Measurements from ENCODE around the gene CMIP. TPM values are rescaled to one million over a fixed set of nuclear protein-coding genes. Genes with fewer than 3 reads are reported as not detected.

CMIP gene
- total RNA-seq, 1 experiment from 2014 or later, result 25.7 TPM

GRCh38 chr16:81547194-81547938, 102.8 kb downstream of the CMIP start:
- Histone ChIP-seq H3K36me3 (ENCODE audit: low read depth, low read length) (no peaks in the 10 kb centered on the region), H3K27ac (ENCODE audit: low read length) (no peak overlapping the region), H3K4me2 (ENCODE audit: low read length) (no peak overlapping the region), H3K9me3 (ENCODE audit: low read length) (no peaks in the 10 kb centered on the region), H3K4me3 (ENCODE audit: low read length) (no peak overlapping the region), H3K9ac (ENCODE audit: low read length) (no peak overlapping the region), H2AFZ (ENCODE audit: low read length) (no peak overlapping the region), H3K4me1 (ENCODE audit: insufficient read depth, low read length) (peaks cover 32% of the 10 kb centered on the region), H3K27me3 (ENCODE audit: low read length) (no peaks in the 10 kb centered on the region), H4K20me1 (ENCODE audit: low read length) (no peaks in the 10 kb centered on the region; the same call in 1 of the 2 replicates), H3K79me2 (ENCODE audit: low read length) (peaks cover 100% of the 10 kb centered on the region), H3K9me2 (replicated peaks; ENCODE audit: low read length) (no peaks in the 10 kb centered on the region), H3F3A (ENCODE audit: low read length, unreplicated experiment) (no peaks in the 10 kb centered on the region)
- intact Hi-C loops (cut with micrococcal nuclease), result no loop called here
- ATAC-seq (no peak), DNase-seq (no peak)
- ChIA-PET POLR2A (ENCODE audit: unreplicated experiment) (interaction anchor here (0.6 kb wide), 1 partner anchor 146 kb away, joined by 3 read pairs; no protein-coding TSS in a partner anchor), CTCF (no interaction called here)
- TF ChIP-seq CTCF (conservative IDR thresholded peaks at IDR 0.05; ENCODE audit: low read depth, low read length) (no peak), EZH2 (IDR thresholded peaks at IDR 0.05; ENCODE audit: low read length, unreplicated experiment) (no peak), EZH2phosphoT487 (IDR thresholded peaks at IDR 0.05; ENCODE audit: borderline replicate concordance, low read length) (no peak)
- no TSS peak for BruUV-seq (replicated peaks)

- Histone ChIP-seq H2AFZ (ENCODE audit: low read length) (no peak overlapping the region), H3K9me3 (ENCODE audit: low read length) (no peaks in the 10 kb centered on the region), H3K4me2 (ENCODE audit: low read length) (no peak overlapping the region), H3K9ac (ENCODE audit: low read length) (no peak overlapping the region), H4K20me1 (ENCODE audit: low read length) (no peaks in the 10 kb centered on the region; the same call in 1 of the 2 replicates), H3K27me3 (ENCODE audit: low read length) (no peaks in the 10 kb centered on the region), H3K4me1 (ENCODE audit: insufficient read depth, low read length) (peaks cover 26% of the 10 kb centered on the region), H3K27ac (ENCODE audit: low read length) (no peak overlapping the region), H3K4me3 (ENCODE audit: low read length) (no peak overlapping the region), H3K36me3 (ENCODE audit: low read depth, low read length) (no peaks in the 10 kb centered on the region), H3K9me2 (replicated peaks; ENCODE audit: low read length) (no peaks in the 10 kb centered on the region), H3K79me2 (ENCODE audit: low read length) (peaks cover 100% of the 10 kb centered on the region), H3F3A (ENCODE audit: low read length, unreplicated experiment) (no peaks in the 10 kb centered on the region)
- no TSS peak for BruUV-seq (replicated peaks)
- CTCF ChIA-PET, result no interaction called here
- ATAC-seq, result no peak
- POLR2A ChIA-PET (ENCODE audit: unreplicated experiment), result interaction anchor here (0.6 kb wide), 1 partner anchor 146 kb away, joined by 3 read pairs; no protein-coding TSS in a partner anchor
- DNase-seq, result no peak
- TF ChIP-seq EZH2 (IDR thresholded peaks at IDR 0.05; ENCODE audit: low read length, unreplicated experiment) (no peak), EZH2phosphoT487 (IDR thresholded peaks at IDR 0.05; ENCODE audit: borderline replicate concordance, low read length) (no peak), CTCF (conservative IDR thresholded peaks at IDR 0.05; ENCODE audit: low read depth, low read length) (no peak)
- intact Hi-C loops (cut with micrococcal nuclease), result no loop called here
Observed at GRCh38 chr16:81547939-81548216, 103.3 kb downstream of the CMIP start.

- ChIA-PET POLR2A (ENCODE audit: unreplicated experiment) (no interaction called here), CTCF (no interaction called here)
- Histone ChIP-seq H3K79me2 (ENCODE audit: low read length) (peaks cover 100% of the 10 kb centered on the region), H3K27ac (ENCODE audit: low read length) (no peak overlapping the region), H3K4me2 (ENCODE audit: low read length) (no peak overlapping the region), H3F3A (ENCODE audit: low read length, unreplicated experiment) (no peaks in the 10 kb centered on the region), H3K9me2 (replicated peaks; ENCODE audit: low read length) (no peaks in the 10 kb centered on the region), H3K27me3 (ENCODE audit: low read length) (no peaks in the 10 kb centered on the region), H2AFZ (ENCODE audit: low read length) (no peak overlapping the region), H3K9ac (ENCODE audit: low read length) (no peak overlapping the region), H3K36me3 (ENCODE audit: low read depth, low read length) (no peaks in the 10 kb centered on the region), H3K4me3 (ENCODE audit: low read length) (no peak overlapping the region), H4K20me1 (ENCODE audit: low read length) (no peaks in the 10 kb centered on the region; the same call in 1 of the 2 replicates), H3K9me3 (ENCODE audit: low read length) (no peaks in the 10 kb centered on the region), H3K4me1 (ENCODE audit: insufficient read depth, low read length) (peaks cover 20% of the 10 kb centered on the region)
- TF ChIP-seq EZH2 (IDR thresholded peaks at IDR 0.05; ENCODE audit: low read length, unreplicated experiment), result no peak
- no peak for TF ChIP-seq CTCF (conservative IDR thresholded peaks at IDR 0.05; ENCODE audit: low read depth, low read length)
- no peak for TF ChIP-seq EZH2phosphoT487 (IDR thresholded peaks at IDR 0.05; ENCODE audit: borderline replicate concordance, low read length)
- ATAC-seq (no peak), DNase-seq (no peak)
- BruUV-seq (replicated peaks), result no TSS peak
- intact Hi-C loops (cut with micrococcal nuclease), result no loop called here
Observed at GRCh38 chr16:81548551-81548875, 103.9 kb downstream of the CMIP start.
